A673 (cell line): Measurements from ENCODE around the gene CCDC66. TPM values are rescaled to one million over a fixed set of nuclear protein-coding genes. Genes with fewer than 3 reads are reported as not detected.

Experiments
- BruUV-seq: library from RNA; stranded (reverse); fragments of 400-500 nt; replicated peaks from 2 replicates; lab custom pipeline; 2021; lab: Mats Ljungman, UMichigan
- CTCF ChIA-PET: fragments of 300-600 bp; sonication (Branson Sonifier 250); formaldehyde crosslinking; loops from one replicate; lab custom pipeline; 2022; ENCODE audit warnings: antibody characterized with exemption; lab: Charles Lee
- POLR2A ChIA-PET: fragments of 300-600 bp; sonication (Branson Sonifier 250); formaldehyde crosslinking; loops from one replicate; lab custom pipeline; 2022; ENCODE audit warnings: antibody characterized with exemption; ENCODE audit not compliant: low non-redundant PET; lab: Charles Lee
- DNase-seq: peaks from one replicate; pipeline ENCODE4 v3.0.0-alpha.2; 2015; ENCODE audit warnings: low spot score
- H3K27ac ChIP-seq: fragments of 200-600 bp; sonication (generic); 2 replicates; pipeline ENCODE4 v1.5.1; 2016; ENCODE audit warnings: mixed run types, low read depth, mild to moderate bottlenecking, mixed read lengths, antibody characterized with exemption, low read length; ENCODE audit not compliant: poor library complexity, severe bottlenecking
- H3K27me3 ChIP-seq: fragments of 200-600 bp; sonication (generic); replicated peaks from 2 replicates; pipeline ENCODE4 v1.6.1; 2017; ENCODE audit warnings: mixed run types, low read depth, mild to moderate bottlenecking, mixed read lengths, antibody characterized with exemption, low read length; ENCODE audit not compliant: insufficient read depth, poor library complexity
- H3K36me3 ChIP-seq: fragments of 200-600 bp; sonication (generic); 2 replicates; pipeline ENCODE4 v1.6.1; 2016; ENCODE audit warnings: mixed run types, mild to moderate bottlenecking, mixed read lengths, antibody characterized with exemption, low read length; ENCODE audit not compliant: insufficient read depth, poor library complexity, severe bottlenecking
- H3K4me1 ChIP-seq: fragments of 200-600 bp; sonication (generic); 2 replicates; pipeline ENCODE4 v1.6.1; 2017; ENCODE audit warnings: mixed run types, mild to moderate bottlenecking, mixed read lengths, antibody characterized with exemption, low read length; ENCODE audit not compliant: insufficient read depth, poor library complexity, severe bottlenecking
- H3K4me3 ChIP-seq: fragments of 200-600 bp; sonication (generic); 2 replicates; pipeline ENCODE4 v1.5.1; 2016; ENCODE audit warnings: low read depth, mixed run types, mild to moderate bottlenecking, mixed read lengths, low read length; ENCODE audit not compliant: poor library complexity, severe bottlenecking
- H3K9me3 ChIP-seq: fragments of 200-600 bp; sonication (generic); 2 replicates; pipeline ENCODE4 v1.6.1; 2016; ENCODE audit warnings: mixed run types, low read depth, mild to moderate bottlenecking, mixed read lengths, antibody characterized with exemption, low read length; ENCODE audit not compliant: poor library complexity, severe bottlenecking
- EZH2 ChIP-seq: fragments of 200-600 bp; sonication (generic); IDR thresholded peaks from 2 replicates; pipeline ENCODE4 v1.6.1; 2017; ENCODE audit warnings: borderline replicate concordance, low read depth, mild to moderate bottlenecking, mixed read lengths, antibody characterized with exemption, low read length; ENCODE audit not compliant: poor library complexity, severe bottlenecking
- intact Hi-C: fragments of 100-400 bp; cut with micrococcal nuclease; formaldehyde crosslinking; loops from one replicate; pipeline ENCODE4 v1.10.0; 2022; ENCODE audit not compliant: unreplicated experiment
- total RNA-seq: library from RNA; stranded (reverse); gene quantifications from 2 replicates; pipeline ENCODE4 v1.2.3, GENCODE V29; 2021
- TF ChIP-seq, protein P1 (sequence below): fragments of 300-800, 200-600 bp; sonication (generic); conservative IDR thresholded peaks from 2 replicates; pipeline ENCODE4 v1.5.1; 2017; ENCODE audit warnings: low read depth, mild to moderate bottlenecking, antibody characterized with exemption, low read length, moderate library complexity, mixed read lengths

Gene CCDC66
- total RNA-seq, 1 experiment from 2014 or later: 15.6 TPM

DNA sequence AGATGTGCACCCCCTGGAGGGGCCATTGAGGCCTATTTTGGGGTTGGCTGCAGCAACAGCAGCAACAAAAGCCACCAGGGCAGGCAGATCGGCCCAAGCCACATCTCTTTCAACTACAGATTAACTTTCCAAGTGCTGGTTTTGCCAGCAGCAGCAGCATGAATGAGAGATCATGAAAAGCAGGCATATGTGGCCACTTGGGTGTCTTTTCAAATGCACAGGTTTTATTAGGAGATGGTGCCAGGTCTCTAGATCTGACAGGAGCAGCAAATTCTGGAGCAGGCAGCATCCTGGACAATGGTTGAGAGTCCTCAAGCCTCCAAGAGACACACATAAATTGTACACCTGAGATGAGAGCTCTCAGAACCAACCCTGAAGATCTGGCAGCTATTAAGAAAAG lies 31.7 kb upstream of the CCDC66 start:
- Histone ChIP-seq H3K27me3 (no peaks in the 10 kb centered on the region), H3K9me3 (no peaks in the 10 kb centered on the region), H3K27ac (no peak overlapping the region), H3K4me1 (no peaks in the 10 kb centered on the region), H3K4me3 (no peak overlapping the region), H3K36me3 (no peaks in the 10 kb centered on the region)
- ChIA-PET CTCF (no interaction called here), POLR2A (no interaction called here)
- intact Hi-C loops: no loop called here
- BruUV-seq: no TSS peak
- no peak for TF ChIP-seq EZH2
- TF ChIP-seq, protein P1, sequence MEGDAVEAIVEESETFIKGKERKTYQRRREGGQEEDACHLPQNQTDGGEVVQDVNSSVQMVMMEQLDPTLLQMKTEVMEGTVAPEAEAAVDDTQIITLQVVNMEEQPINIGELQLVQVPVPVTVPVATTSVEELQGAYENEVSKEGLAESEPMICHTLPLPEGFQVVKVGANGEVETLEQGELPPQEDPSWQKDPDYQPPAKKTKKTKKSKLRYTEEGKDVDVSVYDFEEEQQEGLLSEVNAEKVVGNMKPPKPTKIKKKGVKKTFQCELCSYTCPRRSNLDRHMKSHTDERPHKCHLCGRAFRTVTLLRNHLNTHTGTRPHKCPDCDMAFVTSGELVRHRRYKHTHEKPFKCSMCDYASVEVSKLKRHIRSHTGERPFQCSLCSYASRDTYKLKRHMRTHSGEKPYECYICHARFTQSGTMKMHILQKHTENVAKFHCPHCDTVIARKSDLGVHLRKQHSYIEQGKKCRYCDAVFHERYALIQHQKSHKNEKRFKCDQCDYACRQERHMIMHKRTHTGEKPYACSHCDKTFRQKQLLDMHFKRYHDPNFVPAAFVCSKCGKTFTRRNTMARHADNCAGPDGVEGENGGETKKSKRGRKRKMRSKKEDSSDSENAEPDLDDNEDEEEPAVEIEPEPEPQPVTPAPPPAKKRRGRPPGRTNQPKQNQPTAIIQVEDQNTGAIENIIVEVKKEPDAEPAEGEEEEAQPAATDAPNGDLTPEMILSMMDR: no peak
- no peak for DNase-seq

DNA sequence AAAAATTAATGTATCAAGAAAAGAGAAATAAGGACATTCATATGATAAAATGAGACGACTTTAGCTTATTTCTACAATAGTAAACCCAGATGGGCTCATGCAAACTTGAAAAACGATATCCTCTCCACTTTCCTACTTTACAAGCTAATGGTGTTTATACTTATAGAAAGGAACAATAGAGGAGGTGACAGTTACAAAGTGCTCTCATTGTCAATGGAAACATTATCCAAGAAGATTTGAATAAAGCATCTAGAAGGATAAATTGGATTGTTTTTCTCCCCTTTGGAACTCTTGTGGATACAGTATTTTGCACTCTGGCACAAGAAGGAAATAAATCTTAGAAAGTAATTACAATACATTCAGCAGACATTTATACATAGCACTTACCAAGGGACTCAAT lies 20.2 kb upstream of the CCDC66 start:
- DNase-seq: peak; percentile 0
- intact Hi-C loops: no loop called here
- ChIA-PET CTCF (no interaction called here), POLR2A (no interaction called here)
- no peaks in the 10 kb centered on the region for H3K36me3 ChIP-seq
- H3K27me3 ChIP-seq: no peaks in the 10 kb centered on the region
- H3K4me3 ChIP-seq: no peak overlapping the region
- no peaks in the 10 kb centered on the region for H3K9me3 ChIP-seq
- no peak overlapping the region for H3K27ac ChIP-seq
- BruUV-seq: no TSS peak
- TF ChIP-seq EZH2: no peak
- TF ChIP-seq, protein P1: no peak
- H3K4me1 ChIP-seq: no peaks in the 10 kb centered on the region

DNA sequence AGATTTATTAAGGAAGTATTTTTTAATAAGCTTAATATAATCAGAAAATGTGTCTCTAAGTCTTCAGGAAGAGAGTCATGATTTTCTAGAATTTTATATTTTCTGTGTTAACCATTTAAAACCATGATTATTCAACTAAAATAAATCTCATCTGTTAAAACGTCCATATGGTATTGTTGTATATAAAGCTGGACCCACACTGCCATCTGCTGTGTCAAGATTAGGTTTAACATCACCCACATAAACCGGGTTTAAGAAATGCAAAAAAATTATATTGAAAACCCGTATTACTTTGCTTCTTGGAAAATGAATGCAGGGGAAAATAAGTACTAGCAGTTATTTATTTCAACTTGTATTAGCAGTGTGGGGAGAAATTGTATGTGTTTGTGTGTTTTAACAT lies 9.5 kb upstream of the CCDC66 start:
- CTCF ChIA-PET: interaction anchor here (0.5 kb wide), 1 partner anchor 53 kb away, joined by 3 read pairs; no protein-coding TSS in a partner anchor
- intact Hi-C loops: no loop called here
- H3K27me3 ChIP-seq: no peaks in the 10 kb centered on the region
- no peaks in the 10 kb centered on the region for H3K9me3 ChIP-seq
- no peak for DNase-seq
- H3K36me3 ChIP-seq: no peaks in the 10 kb centered on the region
- H3K4me3 ChIP-seq: no peak overlapping the region
- H3K4me1 ChIP-seq: no peaks in the 10 kb centered on the region
- POLR2A ChIA-PET: no interaction called here
- H3K27ac ChIP-seq: no peak overlapping the region
- BruUV-seq: no TSS peak
- TF ChIP-seq, protein P1: 0 out of 2 replicates have a peak, but pooled peaks have one; percentile 13
- no peak for TF ChIP-seq EZH2
